Gastroesophageal sphincter (tissue), 3 donors: Measurements from ENCODE around the gene CHMP1B.

Experiments used
- CTCF ChIP-seq, 4 experiments: fragments of 200-600 bp in 2 of 4; fragments of 450-650 bp in 2 of 4; sonication (generic) in 1 of 4; IDR thresholded peaks; one replicate each; pipeline ENCODE4 v1.5.1; 2017 to 2019; ENCODE audit warnings: antibody characterized with exemption in 4 of 4, mild to moderate bottlenecking in 2 of 4, moderate library complexity in 2 of 4
- EP300 ChIP-seq: sonication (generic); formaldehyde crosslinking; IDR thresholded peaks from one replicate; pipeline ENCODE4 v1.6.1; 2017; ENCODE audit warnings: antibody characterized with exemption, mild to moderate bottlenecking
- POLR2A ChIP-seq, 2 donors: fragments of 450-650 bp; IDR thresholded peaks; one replicate each; pipeline ENCODE4 v1.6.1; 2017; ENCODE audit warnings: antibody characterized with exemption in 2 of 2, mild to moderate bottlenecking in 2 of 2, moderate library complexity in 1 of 2

- no peak for TF ChIP-seq CTCF (IDR thresholded peaks at IDR 0.05)
- TF ChIP-seq POLR2A (IDR thresholded peaks at IDR 0.05): no peak
- no peak for TF ChIP-seq EP300
These were observed 22.3 kb upstream of the CHMP1B start for GRCh38 chr18:11828786-11829432.
